Heart left ventricle (tissue), 13 donors: ENCODE measurements around the gene C12orf76.

Experiments
- CTCF ChIP-seq, 12 donors: fragments of 200-600 bp; sonication (generic) in 4 of 12; IDR thresholded peaks; one replicate each; pipeline versions ENCODE4 v1.5.0 to v1.8.0; 2018 to 2022; ENCODE audit warnings: antibody characterized with exemption in 12 of 12, mild to moderate bottlenecking in 5 of 12
- POLR2A ChIP-seq, 2 donors: fragments of 450-650 bp; IDR thresholded peaks; one replicate each; pipeline ENCODE4 v1.6.1; 2017; ENCODE audit warnings: antibody characterized with exemption in 2 of 2, mild to moderate bottlenecking in 2 of 2, moderate library complexity in 2 of 2
- donor health status: ischemic (EF 13 %, LVEDD 7.1; RV severe dilation, severe dysfunction).
- donor health status: DM: no; HTN: yes; CAD: no.
- donor health status: DM: no; HTN: no; CAD: no.
- donor health status: ischemic (EF 25% LVEDD 6.9; RV normal size, moderate dysfunction).
- donor health status: ischemic (EF 25% LVEDD 5.7; RV mildly dilated, moderate dysfunction).
- donor health status: ischemic (EF 35%, LVEDD 5.7; RV mildly dilated, moderate dysfunction).
- donor health status: nonischemic (EF 11% LVEDD 7.7; RV severe dilation, severe dysfunction).
- donor health status: DM: yes; HTN: yes; CAD: no.
- donor health status: PGD.
- donor health status: ischemic (EF 29% LVEDD 5.4; RV normal size, mild dysfunction).
- donor health status: nonischemic (EF 23%, LVEDD 6.1; RV moderate dilation, normal function).

GRCh38 chr12:110073049-110073831 lies 24.9 kb upstream of the C12orf76 start:
- TF ChIP-seq CTCF (IDR thresholded peaks at IDR 0.05) = no peak
- TF ChIP-seq POLR2A (IDR thresholded peaks at IDR 0.05) = no peak
